CD4-positive, alpha-beta T cell (primary cell): ENCODE measurements around the gene C20orf96. TPM values are rescaled to one million over a fixed set of nuclear protein-coding genes. Genes with fewer than 3 reads are reported as not detected.
A peak's percentile ranks its signal among the peaks of the same experiment; 100 is the strongest.

Source experiments
- ATAC-seq: fragments of 200-7000 bp; cut with Tn5 transposase; one replicate; pipeline ENCODE4 v1.10.0; 2022; ENCODE audit warnings: mild to moderate bottlenecking; ENCODE audit not compliant: poor library complexity
- CTCF ChIA-PET: fragments of 350-600 bp; sonication (Branson Sonifier 250); formaldehyde crosslinking; loops from one replicate; lab custom pipeline; 2021; ENCODE audit warnings: antibody characterized with exemption, inconsistent platforms; lab: Charles Lee
- POLR2A ChIA-PET: fragments of 350-600 bp; sonication (Branson Sonifier 250); formaldehyde crosslinking; loops from one replicate; lab custom pipeline; 2021; ENCODE audit warnings: antibody characterized with exemption, inconsistent platforms; lab: Charles Lee
- DNase-seq, 14 experiments: peaks; one replicate each; pipeline ENCODE4 v3.0.0-alpha.2; 2013 to 2020; ENCODE audit warnings: mixed read lengths in 2 of 14
- H3K27ac ChIP-seq, 2 donors: one replicate each; pipeline versions ENCODE4 v1.5.1 to v1.7.0; 2013; ENCODE audit warnings: low read length in 2 of 2, low read depth in 1 of 2, mild to moderate bottlenecking in 1 of 2
- H3K27me3 ChIP-seq, 2 experiments: 1 replicate in 1 of 2; 2 replicates in 1 of 2; pipeline versions ENCODE4 v1.6.1 to v1.7.0; 2013; ENCODE audit warnings: low read length in 2 of 2, control low read depth in 1 of 2, mild to moderate bottlenecking in 1 of 2, moderate library complexity in 1 of 2; ENCODE audit not compliant: insufficient read depth in 2 of 2, control insufficient read depth in 1 of 2
- H3K36me3 ChIP-seq: one replicate; pipeline ENCODE4 v1.6.1; 2013; ENCODE audit warnings: low read length, control low read depth; ENCODE audit not compliant: insufficient read depth
- H3K4me1 ChIP-seq: one replicate; pipeline ENCODE4 v1.6.1; 2013; ENCODE audit warnings: low read length, control low read depth; ENCODE audit not compliant: insufficient read depth
- H3K4me3 ChIP-seq: one replicate; pipeline ENCODE4 v1.5.1; 2013; ENCODE audit warnings: mild to moderate bottlenecking, low read length, moderate library complexity
- H3K9me3 ChIP-seq, 2 experiments: 1 replicate in 1 of 2; 2 replicates in 1 of 2; pipeline versions ENCODE4 v1.6.1 to v1.7.0; 2013; ENCODE audit warnings: low read length in 2 of 2, mild to moderate bottlenecking in 2 of 2, control low read depth in 1 of 2, moderate library complexity in 1 of 2; ENCODE audit not compliant: control insufficient read depth in 1 of 2, insufficient read depth in 1 of 2
- H3K27ac Mint-ChIP-seq: one replicate; pipeline ENCODE4 v1.8.0; 2020; ENCODE audit warnings: mixed read lengths
- H3K27me3 Mint-ChIP-seq: one replicate; pipeline ENCODE4 v1.8.0; 2021; ENCODE audit warnings: mixed read lengths
- H3K36me3 Mint-ChIP-seq: one replicate; pipeline ENCODE4 v1.8.0; 2021; ENCODE audit warnings: low read depth, mixed read lengths
- H3K4me1 Mint-ChIP-seq: one replicate; pipeline ENCODE4 v1.8.0; 2021; ENCODE audit warnings: low read depth, mixed read lengths
- H3K4me3 Mint-ChIP-seq: one replicate; pipeline ENCODE4 v1.8.0; 2020; ENCODE audit warnings: mild to moderate bottlenecking, mixed read lengths
- H3K9me3 Mint-ChIP-seq: one replicate; pipeline ENCODE4 v1.8.0; 2020; ENCODE audit warnings: mixed read lengths
- CTCF ChIP-seq: fragments of 200-600 bp; IDR thresholded peaks from one replicate; pipeline ENCODE4 v1.8.0; 2022; ENCODE audit warnings: antibody characterized with exemption, mild to moderate bottlenecking
- intact Hi-C, 2 experiments: fragments of 100-400 bp; cut with DNase I in 1 of 2; cut with micrococcal nuclease in 1 of 2; formaldehyde crosslinking; loops; one replicate each; pipeline versions ENCODE4 v1.15.1 to v1.9.0; 2023 to 2025; cut with DNase I, micrococcal nuclease
- total RNA-seq, 174 experiments: library from RNA in 2 of 174; stranded (reverse) in 2 of 174; gene quantifications; one replicate each; pipeline ENCODE4 v1.2.3 and lab custom pipeline; 2021 to 2026

Gene C20orf96
- total RNA-seq, 2 experiments from 2014 or later: 2.4 to 3.3 TPM

- Mint-ChIP-seq H3K4me1 (peaks cover 24% of the 10 kb centered on the region), H3K27me3 (no peaks in the 10 kb centered on the region), H3K36me3 (peaks cover 5% of the 10 kb centered on the region), H3K27ac (peak overlapping the region; percentile 97), H3K9me3 (no peaks in the 10 kb centered on the region), H3K4me3 (peak overlapping the region; percentile 97)
- Histone ChIP-seq H3K4me1 (peaks cover 32% of the 10 kb centered on the region), H3K27me3 (no peaks in the 10 kb centered on the region), H3K9me3 (no peaks in the 10 kb centered on the region), H3K4me3 (peak overlapping the region; percentile 78), H3K36me3 (no peaks in the 10 kb centered on the region), H3K27ac (peak overlapping the region; percentile 55 to 75)
- DNase-seq: peak; percentile 76 to 96 (median 88)
- intact Hi-C loops: loop anchor here (1.0 to 5.0 kb wide), 2 partner anchors 27 to 83 kb away; partner anchors contain the start of genes ZCCHC3 (in 2 of the 2) and RBCK1 (in 1 of the 2)
- ATAC-seq: peak; percentile 54
- peak; percentile 25 for TF ChIP-seq CTCF
- POLR2A ChIA-PET: interaction anchor here (1.0 to 7.6 kb wide), 7 partner anchors 22 to 220 kb away, joined by 3 to 114 read pairs (median 4); partner anchors contain the start of genes DEFB129 and ZCCHC3
- CTCF ChIA-PET: interaction anchor here (0.7 to 1.7 kb wide), 7 partner anchors 13 to 138 kb away, joined by 3 to 9 read pairs (median 4); partner anchors contain the start of genes TBC1D20 and ZCCHC3
Observed at GRCh38 chr20:324177-325044, 33.9 kb upstream of the C20orf96 start.

- no peak overlapping the region for H3K27ac Mint-ChIP-seq
- H3K4me1 Mint-ChIP-seq: no peaks in the 10 kb centered on the region
- Histone ChIP-seq H3K9me3 (no peaks in the 10 kb centered on the region), H3K36me3 (no peaks in the 10 kb centered on the region), H3K4me1 (no peaks in the 10 kb centered on the region), H3K27me3 (no peaks in the 10 kb centered on the region), H3K27ac (no peak overlapping the region), H3K4me3 (no peak overlapping the region)
- intact Hi-C loops: no loop called here
- DNase-seq (no peak), ATAC-seq (no peak)
- no peak overlapping the region for H3K4me3 Mint-ChIP-seq
- no peaks in the 10 kb centered on the region for H3K27me3 Mint-ChIP-seq
- H3K36me3 Mint-ChIP-seq: no peaks in the 10 kb centered on the region
- no peak for TF ChIP-seq CTCF
- CTCF ChIA-PET: no interaction called here
- POLR2A ChIA-PET: no interaction called here
- no peaks in the 10 kb centered on the region for H3K9me3 Mint-ChIP-seq
Observed at GRCh38 chr20:316316-317068, 25.9 kb upstream of the C20orf96 start.

- ATAC-seq (no peak), DNase-seq (no peak)
- intact Hi-C loops: no loop called here
- Histone ChIP-seq H3K36me3 (no peaks in the 10 kb centered on the region), H3K4me1 (peaks cover 12% of the 10 kb centered on the region), H3K4me3 (no peak overlapping the region), H3K9me3 (no peaks in the 10 kb centered on the region), H3K27me3 (no peaks in the 10 kb centered on the region), H3K27ac (no peak overlapping the region)
- Mint-ChIP-seq H3K27me3 (no peaks in the 10 kb centered on the region), H3K27ac (no peak overlapping the region), H3K9me3 (no peaks in the 10 kb centered on the region), H3K4me1 (peaks cover 14% of the 10 kb centered on the region), H3K36me3 (no peaks in the 10 kb centered on the region), H3K4me3 (no peak overlapping the region)
- POLR2A ChIA-PET: no interaction called here
- TF ChIP-seq CTCF: no peak
- CTCF ChIA-PET: no interaction called here
Observed at GRCh38 chr20:313948-314347, 23.4 kb upstream of the C20orf96 start.
